Measurements from ENCODE around the gene ARHGAP35. TPM values are rescaled to one million over a fixed set of nuclear protein-coding genes. Genes with fewer than 3 reads are reported as not detected.

ARHGAP35 gene
- total and polyA plus RNA-seq, 9 donors: 20.9 to 74.8 (median 51.2) TPM

GRCh38 chr19:46823049-46823448, 37.7 kb upstream of the ARHGAP35 start:
- H3K27me3 ChIP-seq: no peaks in the 10 kb centered on the region

GRCh38 chr19:46824890-46825730, 35.7 kb upstream of the ARHGAP35 start:
- intact Hi-C loops (cut with DNase I): no loop called here
- TF ChIP-seq EP300 (IDR thresholded peaks at IDR 0.05): no peak
- no peak for TF ChIP-seq POLR2A (IDR thresholded peaks at IDR 0.05)
- TF ChIP-seq CTCF (IDR thresholded peaks at IDR 0.05): no peak
- 78 to 82% (median 79%) methylated on average over 21 of the region's 21 CpGs for WGBS, 3 donors

More at GRCh38 chr19:46823049-46823448, 37.7 kb upstream of the ARHGAP35 start:
- intact Hi-C loops (cut with DNase I): no loop called here
- no peak overlapping the region for H3K4me3 ChIP-seq
- no peak overlapping the region for H3K27ac ChIP-seq
- H3K36me3 ChIP-seq: no peaks in the 10 kb centered on the region
- no peak for DNase-seq
- no peak for TF ChIP-seq POLR2A (IDR thresholded peaks at IDR 0.05)
- TF ChIP-seq CTCF (IDR thresholded peaks at IDR 0.05): no peak
- no peak for TF ChIP-seq EP300 (IDR thresholded peaks at IDR 0.05)
- H3K9me3 ChIP-seq: no peaks in the 10 kb centered on the region
- no peaks in the 10 kb centered on the region for H3K4me1 ChIP-seq (ENCODE audit: insufficient read depth)
- 74 to 79% (median 75%) methylated on average over 6 of the region's 6 CpGs for WGBS, 3 donors

GRCh38 chr19:46825731-46826055, 35.1 kb upstream of the ARHGAP35 start:
- WGBS, 3 donors: 68 to 81% (median 73%) methylated on average over 5 of the region's 5 CpGs
- Histone ChIP-seq H3K27me3 (no peaks in the 10 kb centered on the region), H3K36me3 (no peaks in the 10 kb centered on the region), H3K4me3 (no peak overlapping the region), H3K27ac (no peak overlapping the region), H3K9me3 (no peaks in the 10 kb centered on the region), H3K4me1 (ENCODE audit: insufficient read depth) (peaks cover 4% of the 10 kb centered on the region)
- intact Hi-C loops (cut with DNase I): no loop called here
- DNase-seq: no peak
- TF ChIP-seq EP300 (IDR thresholded peaks at IDR 0.05) (no peak), POLR2A (IDR thresholded peaks at IDR 0.05) (no peak), CTCF (IDR thresholded peaks at IDR 0.05) (no peak)

More at GRCh38 chr19:46824890-46825730, 35.7 kb upstream of the ARHGAP35 start:
- Histone ChIP-seq H3K4me3 (no peak overlapping the region), H3K4me1 (ENCODE audit: insufficient read depth) (peaks cover 4% of the 10 kb centered on the region), H3K9me3 (no peaks in the 10 kb centered on the region), H3K27me3 (no peaks in the 10 kb centered on the region), H3K27ac (no peak overlapping the region), H3K36me3 (no peaks in the 10 kb centered on the region)
- no peak for DNase-seq

GRCh38 chr19:46828484-46828883, 32.3 kb upstream of the ARHGAP35 start:
- peaks cover 4% of the 10 kb centered on the region for H3K4me1 ChIP-seq (ENCODE audit: insufficient read depth)
- no peak overlapping the region for H3K27ac ChIP-seq
- intact Hi-C loops (cut with DNase I): no loop called here
- H3K36me3 ChIP-seq: no peaks in the 10 kb centered on the region
- no peaks in the 10 kb centered on the region for H3K27me3 ChIP-seq
- no peaks in the 10 kb centered on the region for H3K9me3 ChIP-seq
- no peak overlapping the region for H3K4me3 ChIP-seq
- 79 to 82% (median 82%) methylated on average over 5 of the region's 5 CpGs for WGBS, 3 donors
- no peak for TF ChIP-seq CTCF (IDR thresholded peaks at IDR 0.05)
- TF ChIP-seq EP300 (IDR thresholded peaks at IDR 0.05): no peak
- no peak for TF ChIP-seq POLR2A (IDR thresholded peaks at IDR 0.05)
- DNase-seq: no peak

All from ovary (tissue), 9 donors.